GM03348 (cell line): ENCODE results near the gene FHDC1.

Experiments
- DNase-seq: peaks from one replicate; pipeline ENCODE4 v3.0.0; 2012; ENCODE audit warnings: low spot score

Gene FHDC1

DNA sequence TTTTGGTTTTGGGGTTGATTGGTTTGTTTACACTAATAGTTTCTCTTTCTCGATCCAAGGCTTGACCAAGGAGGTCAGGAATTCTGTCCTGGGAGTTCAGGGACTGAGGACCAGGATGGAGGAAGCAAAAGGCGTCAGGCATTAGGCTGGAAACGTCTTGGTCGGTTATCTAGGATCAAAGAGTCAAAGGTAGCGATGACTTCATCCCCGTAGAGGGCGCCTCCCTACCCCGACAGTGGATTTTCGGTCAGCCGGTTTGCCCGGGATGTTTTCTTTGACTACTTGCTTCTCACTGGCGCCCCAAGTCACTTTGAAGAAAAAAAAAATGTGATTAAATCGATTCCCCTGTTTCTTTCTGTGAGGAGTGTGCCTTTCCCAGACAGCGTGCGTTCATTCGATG lies 980 bp upstream of the FHDC1 start:
- DNase-seq: no peak

GRCh38 chr4:152936446-152937335 lies 568 bp downstream of the FHDC1 start:
- DNase-seq: peak; percentile 67

DNA sequence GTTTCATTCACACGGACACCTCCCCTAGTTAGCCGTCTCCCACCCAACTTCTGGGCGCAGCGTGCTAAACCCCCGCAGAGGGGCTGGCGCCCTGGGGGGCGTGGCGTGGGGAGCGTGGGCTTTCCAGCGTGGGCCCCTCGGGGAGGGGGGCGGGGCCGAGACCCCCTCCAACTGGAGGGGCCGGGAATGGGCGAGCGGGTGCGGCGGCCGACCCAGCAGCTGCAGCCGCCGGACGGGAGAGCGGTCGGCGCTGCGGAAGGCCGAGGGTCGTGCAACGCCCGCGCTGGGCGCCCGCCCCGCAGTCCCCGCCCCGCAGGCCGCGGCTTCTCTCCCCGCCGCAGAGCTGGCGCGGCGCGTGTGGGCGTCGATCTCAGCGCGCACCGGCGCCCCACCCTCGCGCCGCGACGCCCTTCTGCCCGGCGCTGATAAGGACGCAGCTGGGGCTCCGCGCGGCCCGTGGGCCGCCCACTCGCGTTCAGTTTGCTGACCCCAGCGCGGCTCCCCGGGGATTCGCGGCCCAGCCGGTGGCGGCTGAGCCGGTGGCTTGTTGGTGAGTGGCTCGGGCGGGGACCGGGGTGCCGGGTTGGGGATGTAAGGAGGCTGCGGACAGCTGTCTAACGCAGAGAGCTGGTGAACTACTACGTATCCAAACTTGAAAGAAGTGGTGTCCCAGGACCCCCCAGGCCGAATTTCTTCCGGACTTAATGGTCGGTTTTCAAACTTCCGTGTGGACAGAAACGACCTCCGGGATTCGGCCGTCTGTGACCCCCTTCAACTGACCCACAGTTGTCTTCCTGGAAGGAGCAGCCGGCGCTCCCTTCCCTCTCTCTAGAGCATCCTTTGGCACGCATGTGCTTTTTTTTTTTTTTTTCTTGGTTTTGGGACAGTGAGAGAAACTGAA lies 1.5 kb downstream of the FHDC1 start:
- DNase-seq: peak; percentile 67

DNA sequence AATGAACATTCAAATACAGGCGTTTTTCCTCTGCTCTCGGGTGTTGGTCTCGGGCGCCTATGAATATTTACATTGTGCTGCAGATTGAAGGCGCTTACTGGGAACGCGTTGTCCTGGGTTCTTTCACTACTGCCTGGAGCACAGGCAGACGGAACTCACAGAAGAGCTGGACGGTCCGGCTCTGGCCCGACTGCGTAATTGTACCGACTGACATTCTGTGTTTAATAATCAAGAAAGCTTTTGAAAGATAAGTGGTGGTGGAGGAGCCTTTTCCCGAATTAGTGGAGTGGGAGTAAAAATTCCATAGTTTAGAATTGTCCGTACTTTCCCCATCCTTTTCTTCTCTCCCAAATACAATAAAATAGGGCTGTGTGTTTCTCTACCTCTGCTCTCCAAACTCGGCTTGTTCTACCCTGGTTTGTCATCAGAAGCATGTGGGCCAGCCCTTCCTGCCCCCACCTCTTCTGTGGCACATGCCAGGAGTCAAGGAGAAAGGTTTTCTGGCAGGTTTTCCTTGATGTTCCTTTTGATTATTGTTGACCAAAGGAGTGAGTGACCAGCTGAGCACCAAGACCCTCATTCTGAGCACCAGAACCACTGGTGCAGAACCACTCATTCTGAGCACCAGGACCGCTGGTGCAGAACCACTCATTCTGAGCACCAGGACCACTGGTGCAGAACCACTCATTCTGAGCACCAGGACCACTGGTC lies 2.3 kb downstream of the FHDC1 start:
- DNase-seq: no peak

DNA sequence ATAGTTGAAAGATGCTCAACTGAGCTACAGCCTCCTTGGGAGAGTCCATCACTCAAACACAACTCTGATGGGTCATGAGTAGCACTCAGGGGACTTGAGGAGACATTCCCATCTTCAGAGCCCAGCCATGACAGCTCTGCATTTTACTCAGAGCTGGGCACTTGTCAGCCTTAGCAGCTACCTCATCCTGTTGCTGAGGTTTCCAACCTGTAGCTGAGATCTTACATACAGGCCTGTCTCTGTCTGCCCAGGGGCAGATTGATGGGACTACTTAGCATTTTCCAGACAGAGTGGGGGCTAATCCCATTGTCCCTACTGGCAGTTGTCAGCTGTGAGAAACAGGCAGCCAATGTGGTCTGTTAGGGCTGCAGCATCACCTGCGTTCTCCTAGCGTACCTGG lies 3.5 kb downstream of the FHDC1 start:
- DNase-seq: no peak

DNA sequence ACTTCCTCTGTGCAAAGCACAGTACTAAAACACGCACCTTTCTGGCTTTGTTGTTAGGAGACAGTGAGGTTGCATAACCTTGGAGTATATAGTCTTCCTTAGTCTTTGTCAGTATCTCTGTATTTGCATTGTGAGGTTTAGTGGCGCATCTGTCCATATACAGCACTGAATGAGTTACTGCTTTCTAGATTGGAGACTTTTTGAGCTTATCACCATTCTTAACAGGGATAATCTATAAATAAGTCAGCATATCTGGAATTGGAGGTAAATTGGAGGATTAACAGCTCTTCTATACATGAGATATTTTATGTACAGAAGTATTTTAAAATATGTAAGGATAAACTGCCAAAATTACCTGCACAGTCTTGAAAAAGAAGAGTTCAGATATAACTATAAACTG lies 4.3 kb downstream of the FHDC1 start:
- DNase-seq: no peak

DNA sequence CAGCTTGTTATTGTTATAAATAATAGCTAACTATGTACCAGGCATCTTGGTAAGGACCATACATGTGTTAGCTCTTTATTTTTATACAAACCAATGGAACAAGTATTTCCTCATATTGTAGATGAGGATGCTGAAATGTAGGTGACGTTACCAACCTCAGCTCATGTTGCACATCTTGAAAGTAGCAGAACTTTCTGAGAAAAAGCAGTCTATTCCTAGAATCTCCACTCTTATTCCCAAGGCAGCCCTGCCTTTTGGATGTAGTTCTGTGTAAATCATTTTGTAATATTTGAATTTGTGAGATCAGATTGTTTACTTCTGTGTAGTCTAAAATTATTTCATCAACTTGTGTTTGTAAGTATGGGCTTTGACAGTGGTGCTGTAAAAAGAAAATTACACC lies 5.3 kb downstream of the FHDC1 start:
- DNase-seq: no peak

DNA sequence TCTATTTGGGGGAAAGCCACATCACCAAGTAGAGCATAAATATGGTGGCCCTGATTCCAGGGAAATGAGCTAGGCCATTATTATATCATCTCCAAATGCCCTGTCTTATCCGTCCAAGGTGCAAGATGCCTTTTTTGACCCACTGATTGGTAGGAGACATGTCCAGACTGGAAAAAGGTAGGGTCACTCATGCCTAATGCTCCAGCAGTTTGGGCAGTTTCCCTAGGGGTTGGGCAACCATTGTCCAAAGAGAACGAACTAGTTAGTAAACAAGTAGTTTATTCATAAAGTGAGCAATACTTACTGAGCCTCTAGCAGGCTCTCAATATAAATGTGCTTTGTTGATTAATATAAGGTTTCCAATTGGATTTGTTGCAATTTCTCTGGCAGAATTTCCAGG lies 6.2 kb downstream of the FHDC1 start:
- DNase-seq: no peak

- peak; percentile 87 for DNase-seq
Measured at GRCh38 chr4:152943672-152944071, 7.5 kb downstream of the FHDC1 start.

DNA sequence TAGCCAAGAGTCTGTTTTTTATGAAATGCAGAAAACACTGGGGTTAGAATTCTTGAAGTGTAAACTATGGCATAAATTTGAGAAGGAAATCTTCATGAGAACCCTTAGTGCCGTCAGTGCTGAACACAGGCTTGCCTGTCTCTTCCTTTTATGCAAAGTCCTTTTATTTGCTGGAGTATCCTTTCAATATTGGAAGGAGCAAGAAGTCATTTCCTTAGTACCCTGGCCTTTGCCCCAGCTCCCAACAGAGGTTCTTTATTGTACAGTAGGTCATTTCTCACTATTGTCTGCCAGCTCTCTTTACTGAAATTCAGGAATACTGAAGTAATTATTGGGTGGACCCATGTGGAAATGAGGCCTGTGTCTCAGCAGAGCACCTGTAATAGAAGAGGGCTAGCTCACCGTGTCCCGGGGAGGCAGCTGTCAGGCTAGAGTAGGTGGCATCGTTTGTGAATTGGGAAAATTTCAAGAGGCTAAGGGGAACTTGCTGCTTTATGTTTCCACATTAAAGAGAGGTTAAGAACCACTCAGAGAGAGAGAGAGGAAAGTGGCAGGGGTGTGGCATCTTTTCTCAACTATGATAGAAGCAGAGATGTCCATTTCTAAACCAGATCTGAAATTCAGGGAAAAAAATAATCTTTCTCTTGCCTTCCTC lies 8.7 kb downstream of the FHDC1 start:
- no peak for DNase-seq

DNA sequence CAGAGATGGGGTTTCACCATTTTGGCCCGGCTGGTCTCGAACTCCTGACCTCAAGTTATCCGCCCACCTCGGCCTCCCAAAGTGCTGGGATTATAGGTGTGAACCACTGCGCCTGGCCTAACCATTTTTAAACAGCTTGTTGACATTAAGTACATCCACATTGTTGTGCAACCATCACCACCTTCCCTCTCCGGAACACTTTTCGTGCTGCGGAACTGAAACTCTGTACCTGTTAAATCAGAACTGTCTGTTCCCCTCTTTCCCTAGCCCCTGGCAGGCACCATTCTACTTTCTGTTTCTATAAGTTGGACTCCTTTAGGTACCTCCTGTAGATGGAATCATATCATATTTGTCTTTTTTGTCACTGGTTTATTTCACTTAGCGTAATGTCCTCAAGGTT lies 9.5 kb downstream of the FHDC1 start:
- no peak for DNase-seq

- no peak for DNase-seq
Measured at GRCh38 chr4:152946446-152946845, 10.3 kb downstream of the FHDC1 start.

DNA sequence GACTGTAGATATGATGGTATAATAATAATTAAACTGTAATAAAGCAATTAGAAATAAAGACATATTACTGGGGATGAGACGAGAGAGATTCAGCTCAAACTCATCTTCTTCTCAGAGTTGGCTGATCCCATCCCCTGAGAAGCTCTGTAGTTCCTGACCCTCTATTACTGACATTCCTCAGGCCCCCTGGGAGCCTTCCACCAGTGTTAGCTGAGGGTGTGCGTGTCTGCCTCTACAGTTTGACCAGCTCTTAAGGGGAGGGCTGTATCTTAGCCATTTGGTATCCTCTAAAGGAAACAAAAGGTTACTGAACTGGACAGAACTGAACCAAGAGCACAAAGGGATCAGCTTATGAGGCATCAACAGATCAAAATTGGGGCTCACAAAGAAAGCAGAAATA lies 11.2 kb downstream of the FHDC1 start:
- no peak for DNase-seq

DNA sequence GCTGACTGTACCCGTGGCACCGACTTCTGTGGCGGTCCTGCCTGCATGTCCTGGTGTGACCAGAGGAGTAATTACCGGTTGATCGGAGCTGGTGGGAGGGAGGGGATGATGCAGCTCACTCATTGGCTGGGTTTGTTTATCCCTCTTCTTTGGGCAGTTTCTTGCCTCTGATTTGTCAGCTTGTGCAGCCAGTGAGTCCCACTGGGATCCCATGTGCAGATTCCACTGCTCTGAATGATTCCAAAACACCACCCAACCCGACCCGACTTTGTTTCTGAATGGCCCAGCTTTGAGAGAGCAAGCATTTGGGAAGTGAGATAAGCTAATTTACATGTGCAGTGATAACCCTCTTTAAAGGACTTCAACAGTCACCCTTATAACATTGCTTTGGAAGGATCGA lies 13.8 kb downstream of the FHDC1 start:
- no peak for DNase-seq

DNA sequence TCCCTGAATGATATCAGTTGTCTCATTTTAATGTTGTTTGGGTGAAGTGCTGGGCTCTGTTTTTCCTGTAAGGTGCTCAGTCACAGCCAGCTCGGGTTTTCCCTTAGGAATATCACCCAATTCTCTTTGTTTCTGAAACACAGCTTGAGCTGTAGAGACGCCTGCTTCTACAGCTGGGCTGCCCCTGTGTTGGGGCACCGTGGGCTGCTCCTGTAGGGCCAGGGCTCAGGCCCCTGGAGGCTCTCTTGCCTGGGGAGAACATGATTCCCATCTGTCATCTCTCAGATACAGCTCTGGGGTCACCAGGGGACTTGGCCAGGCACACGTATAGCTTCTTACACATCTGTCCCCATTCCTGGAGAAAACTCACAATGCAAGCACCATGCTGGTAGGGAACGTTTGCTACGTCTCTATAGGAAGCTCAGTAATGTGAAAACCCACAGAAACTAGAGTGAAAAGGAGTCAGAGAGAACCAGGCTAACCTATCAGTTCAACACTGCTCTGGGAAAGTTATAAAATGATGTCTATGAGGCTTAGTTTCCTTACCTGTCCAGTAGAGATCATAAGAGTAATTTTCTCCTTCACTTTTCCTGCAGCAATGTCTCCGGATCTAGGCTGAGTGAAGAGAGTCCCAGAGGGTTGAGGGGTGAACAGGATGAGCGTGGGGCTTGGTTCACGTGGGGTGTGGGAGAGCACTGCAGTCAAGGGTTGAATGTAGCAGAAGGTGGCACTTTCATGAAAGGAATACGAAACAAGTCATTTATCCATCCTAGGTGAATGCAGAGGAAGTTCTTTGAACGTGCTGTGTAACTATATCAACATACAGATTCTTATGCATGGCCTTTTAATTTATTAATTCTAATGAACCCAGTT lies 14.5 kb downstream of the FHDC1 start:
- DNase-seq: no peak

- no peak for DNase-seq
Measured at GRCh38 chr4:152951348-152951747, 15.2 kb downstream of the FHDC1 start.

- DNase-seq: no peak
Measured at GRCh38 chr4:152953514-152953913, 17.4 kb downstream of the FHDC1 start.

GRCh38 chr4:152954741-152955140 lies 18.6 kb downstream of the FHDC1 start:
- no peak for DNase-seq

- DNase-seq: no peak
Measured at GRCh38 chr4:152956147-152956546, 20.0 kb downstream of the FHDC1 start.

DNA sequence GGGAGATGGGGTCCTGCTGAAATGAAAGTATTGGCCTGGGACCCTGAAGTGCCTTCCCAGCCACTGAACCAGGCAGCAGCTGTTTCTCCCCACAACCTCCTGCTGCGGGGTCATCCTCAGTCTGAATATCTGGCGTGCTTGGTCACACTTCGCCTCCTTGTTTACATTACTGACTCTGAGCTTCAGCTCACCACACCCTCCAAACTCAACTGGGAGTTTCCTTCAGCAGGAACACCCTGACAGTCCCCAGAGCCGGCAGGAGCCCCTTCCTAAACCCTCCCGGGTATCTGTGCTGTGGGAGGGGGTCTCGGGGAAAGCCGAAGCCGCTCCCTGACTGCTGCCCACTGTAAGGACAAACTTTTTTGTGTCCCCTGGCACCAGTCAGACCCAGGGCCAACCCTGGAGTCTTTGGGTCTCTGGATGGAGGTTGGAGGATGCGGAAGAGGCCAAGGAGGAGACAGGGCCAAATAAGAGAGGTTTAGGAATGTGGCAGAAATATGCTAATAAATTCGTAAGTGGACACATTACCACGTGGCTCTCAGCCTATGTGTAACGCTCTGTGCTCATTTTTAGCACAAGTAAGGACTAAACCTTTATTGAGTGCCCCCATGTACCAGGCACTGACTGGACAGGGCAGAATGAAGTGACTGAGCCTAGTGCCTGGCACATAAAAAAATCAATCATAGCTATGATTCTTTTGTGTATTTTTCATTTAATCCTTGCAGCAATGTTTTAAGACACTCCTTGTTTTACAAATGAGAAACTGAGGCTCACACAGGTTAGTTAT lies 20.7 kb downstream of the FHDC1 start:
- no peak for DNase-seq
